KBM-7 (cell line): Measurements from ENCODE around the gene CSTPP1.
A peak's percentile ranks its signal among the peaks of the same experiment; 100 is the strongest.

Experiments
- DNase-seq: peaks from one replicate; pipeline ENCODE4 v3.0.0-alpha.2; 2015
- in situ Hi-C: fragments of 300-500 bp; cut with MboI; formaldehyde crosslinking; loops from 2 replicates; pipeline ENCODE4 v1.14.3; 2020; ENCODE audit warnings: low sequenced_read_pairs, low pct_unique_long_range_greater_than_20kb, mixed read lengths

The CSTPP1 gene

GRCh38 chr11:46936138-46937110 is at the start of gene CSTPP1:
Gene CSTPP1 (plus strand): TSS chr11:46936761. CDS start chr11:46936806, 45 bp downstream.
- DNase-seq: peak; percentile 88
- in situ Hi-C loops: no loop called here

- no peak for DNase-seq
- in situ Hi-C loops: loop anchor here (10.0 kb wide), 1 partner anchor 276 kb away; no protein-coding TSS in a partner anchor
Observed at GRCh38 chr11:46888636-46889035, 47.9 kb upstream of the CSTPP1 start.

GRCh38 chr11:46889251-46889650 is 47.3 kb upstream of the CSTPP1 start:
- DNase-seq: no peak
- in situ Hi-C loops: loop anchor here (10.0 kb wide), 1 partner anchor 276 kb away; no protein-coding TSS in a partner anchor

DNA sequence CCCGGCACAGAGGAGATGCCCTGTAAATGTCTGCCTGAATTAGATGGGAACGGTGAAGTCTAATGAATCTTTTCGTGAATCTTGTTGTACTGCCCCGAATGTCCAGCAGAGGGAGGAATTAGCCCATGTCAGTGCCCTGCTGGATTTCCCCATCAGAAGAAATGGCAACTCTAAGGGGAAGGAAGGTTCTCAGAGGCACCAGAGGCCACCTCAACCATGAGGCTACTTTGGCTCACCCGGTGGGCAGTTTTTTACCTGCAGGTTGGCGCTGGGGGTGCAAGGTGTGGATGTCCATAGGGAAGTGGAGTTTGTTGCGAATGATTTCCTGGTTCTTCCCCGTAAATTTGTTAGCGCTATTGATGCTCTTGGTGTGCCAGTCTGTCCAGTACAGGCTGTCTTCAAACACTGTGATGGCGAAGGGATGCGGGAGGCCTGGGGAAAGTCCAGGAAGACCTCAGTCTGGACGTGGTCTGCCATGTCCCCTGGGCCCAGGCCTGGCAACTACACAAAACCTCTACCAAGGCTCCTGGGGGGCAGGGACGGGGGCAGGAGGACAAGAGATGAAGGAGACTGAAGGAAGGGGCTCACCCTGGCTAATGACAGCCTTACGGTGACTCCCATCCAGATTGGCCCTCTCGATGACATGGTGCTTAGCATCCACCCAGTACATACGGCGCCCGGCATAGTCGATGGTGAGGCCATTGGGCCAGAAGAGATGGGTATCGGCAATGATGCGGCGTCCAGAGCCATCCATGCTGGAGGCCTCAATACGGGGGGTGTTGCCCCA is 46.7 kb upstream of the CSTPP1 start:
- in situ Hi-C loops: loop anchor here (10.0 kb wide), 1 partner anchor 275 kb away; no protein-coding TSS in a partner anchor
- peak; percentile 82 for DNase-seq

- in situ Hi-C loops: no loop called here
- DNase-seq: no peak
Observed at GRCh38 chr11:46890665-46891064, 45.9 kb upstream of the CSTPP1 start.

GRCh38 chr11:46892109-46892508 is 44.5 kb upstream of the CSTPP1 start:
- DNase-seq: no peak
- in situ Hi-C loops: no loop called here

DNA sequence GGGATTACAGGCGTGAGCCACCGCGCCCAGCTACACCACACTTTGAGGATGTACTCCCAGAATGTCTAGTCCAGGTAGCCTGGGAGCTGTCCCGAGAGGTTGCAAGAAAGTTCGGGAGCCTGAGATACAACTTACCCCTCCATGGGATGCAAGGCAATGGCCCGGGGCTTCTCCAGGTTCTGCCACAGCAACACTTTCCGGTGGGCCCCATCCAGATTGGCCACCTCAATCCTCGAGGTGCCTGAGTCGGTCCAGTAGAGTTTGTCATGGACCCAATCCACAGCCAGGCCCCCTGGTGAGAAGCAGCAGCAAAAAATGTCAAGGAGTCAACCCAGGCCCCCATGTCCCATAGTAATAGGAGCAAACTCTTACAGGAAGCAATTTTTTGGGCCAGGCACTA is 43.7 kb upstream of the CSTPP1 start:
- DNase-seq: no peak
- in situ Hi-C loops: no loop called here

GRCh38 chr11:46894506-46894905 is 42.1 kb upstream of the CSTPP1 start:
- no peak for DNase-seq
- in situ Hi-C loops: no loop called here

DNA sequence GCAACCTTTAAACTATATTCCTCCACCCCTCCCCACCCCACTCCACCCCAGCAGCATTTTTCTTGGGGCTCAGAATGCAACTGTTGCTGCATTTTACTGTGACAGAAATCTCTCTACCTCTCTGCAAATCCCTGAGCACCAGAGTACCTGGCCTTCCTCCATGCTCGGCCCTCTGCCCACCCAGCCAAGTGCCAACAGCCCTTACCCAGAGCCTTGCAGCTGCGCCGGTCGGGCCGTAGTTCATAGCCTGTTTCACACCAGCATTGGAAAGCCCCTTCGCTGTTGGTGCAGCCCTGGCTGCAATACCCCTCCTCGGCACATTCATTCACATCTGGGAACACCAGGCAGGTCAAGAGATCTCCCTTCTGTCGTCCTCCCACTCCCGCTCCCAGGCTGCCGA is 41.6 kb upstream of the CSTPP1 start:
- in situ Hi-C loops: no loop called here
- no peak for DNase-seq

DNA sequence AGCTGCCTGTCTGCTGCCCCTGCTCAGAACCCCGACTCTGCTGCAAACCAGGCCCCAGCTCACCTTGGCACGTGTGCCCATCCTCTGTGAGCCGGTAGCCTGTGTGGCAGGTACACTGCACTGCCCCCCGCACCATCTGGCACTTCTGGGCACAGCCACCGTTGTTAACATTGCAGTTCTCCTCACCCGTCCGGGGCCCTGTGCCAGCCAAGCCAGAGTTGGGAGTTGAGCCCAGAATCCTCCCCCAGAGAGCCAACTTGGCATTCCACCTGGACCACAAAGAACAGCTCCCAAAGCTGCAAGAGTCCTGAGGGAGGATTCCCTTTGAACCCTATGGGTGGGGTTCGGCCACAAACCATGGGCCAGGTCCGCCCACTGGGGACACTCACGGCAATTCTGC is 40.7 kb upstream of the CSTPP1 start:
- no peak for DNase-seq
- in situ Hi-C loops: no loop called here

DNA sequence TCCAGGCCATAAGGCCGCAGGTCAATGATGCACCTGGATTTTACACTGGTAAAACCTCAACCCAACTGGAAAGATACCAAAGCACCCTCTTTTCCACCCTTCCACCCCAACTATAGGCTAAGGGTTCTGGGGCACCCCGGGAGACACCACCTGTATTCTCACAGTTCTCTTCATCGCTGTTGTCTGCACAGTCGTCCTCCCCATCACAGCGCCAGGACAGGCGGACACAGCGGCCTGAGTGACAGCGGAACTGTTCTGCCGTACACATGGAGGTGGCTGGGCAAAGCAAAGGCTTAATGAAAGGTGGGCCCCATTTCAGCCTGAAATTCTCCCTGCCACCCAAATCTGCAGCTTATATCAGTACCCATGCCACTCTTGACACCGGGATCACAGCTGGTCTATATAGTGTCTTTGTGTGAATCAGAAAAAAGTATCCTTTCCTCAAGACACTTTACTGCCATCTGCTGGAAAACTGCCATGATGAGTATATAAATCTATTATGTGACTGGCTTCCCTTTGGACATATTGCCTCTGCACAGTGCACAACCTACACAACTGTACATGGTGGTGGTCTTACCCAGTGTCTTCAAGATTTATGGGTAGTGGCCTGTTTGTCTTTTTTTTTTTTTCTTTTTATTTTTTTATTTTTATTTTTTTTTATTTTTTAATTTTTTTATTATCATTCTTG is 39.7 kb upstream of the CSTPP1 start:
- in situ Hi-C loops: no loop called here
- DNase-seq: peak; percentile 68

DNA sequence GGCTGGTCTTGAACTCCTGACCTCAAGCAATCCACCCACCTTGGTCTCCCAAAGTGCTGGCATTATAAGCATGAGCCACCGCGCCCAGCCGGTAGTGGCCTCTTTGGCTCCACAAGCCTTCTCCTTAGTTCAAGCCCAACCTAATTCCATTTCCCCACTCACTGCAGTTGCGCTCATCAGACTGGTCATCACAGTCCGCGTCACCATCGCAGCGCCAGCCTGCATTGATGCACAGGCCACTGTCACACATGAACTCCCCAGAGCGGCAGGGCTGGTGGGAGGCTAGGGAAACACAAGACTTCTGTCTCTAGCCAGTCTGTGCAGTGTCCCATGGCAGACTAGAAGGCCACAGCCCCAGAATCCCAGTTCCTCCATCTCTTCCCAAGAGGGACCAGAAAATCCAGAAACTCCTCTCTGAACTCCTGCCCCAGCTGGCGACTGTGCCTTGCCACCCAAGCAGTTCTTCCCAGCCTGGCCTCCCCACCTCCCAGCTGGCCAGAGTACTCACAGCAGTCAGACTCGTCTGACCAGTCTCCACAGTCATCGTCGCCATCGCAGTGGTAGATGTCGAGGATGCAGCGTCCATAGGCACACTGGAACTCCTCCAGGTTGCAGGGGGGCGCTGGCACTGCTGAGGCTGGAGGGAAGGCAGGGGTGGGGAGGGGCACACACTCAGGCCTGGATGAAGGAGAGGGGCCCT is 38.0 kb upstream of the CSTPP1 start:
- in situ Hi-C loops: no loop called here
- DNase-seq: no peak

DNA sequence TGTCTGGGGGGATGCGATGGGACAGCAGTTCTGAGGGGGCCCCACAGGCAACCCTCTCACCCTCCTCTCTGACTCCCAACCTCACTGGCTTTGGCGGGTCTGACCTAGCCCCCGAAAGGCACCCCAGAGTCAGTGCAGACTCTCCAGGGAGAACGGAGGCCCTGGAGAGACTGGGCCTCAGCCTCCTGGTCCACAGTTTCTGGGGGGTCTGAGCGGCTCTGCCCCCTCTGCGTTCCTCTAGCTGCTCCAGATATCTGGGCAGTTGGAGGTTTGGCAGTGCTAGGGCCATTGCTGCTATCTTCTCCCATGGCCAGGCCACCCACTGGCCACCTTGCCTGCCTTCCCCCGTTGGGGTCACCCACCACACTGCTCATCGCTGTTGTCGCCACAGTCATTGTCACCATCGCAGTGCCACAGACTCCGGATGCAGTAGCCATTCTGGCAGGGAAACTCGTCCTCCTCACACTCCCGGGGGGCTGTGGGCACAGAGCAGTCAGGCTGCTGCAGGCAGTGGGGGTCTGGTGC is 37.0 kb upstream of the CSTPP1 start:
- in situ Hi-C loops: no loop called here
- DNase-seq: no peak

GRCh38 chr11:46900091-46900746 is 36.3 kb upstream of the CSTPP1 start:
- in situ Hi-C loops: no loop called here
- no peak for DNase-seq

DNA sequence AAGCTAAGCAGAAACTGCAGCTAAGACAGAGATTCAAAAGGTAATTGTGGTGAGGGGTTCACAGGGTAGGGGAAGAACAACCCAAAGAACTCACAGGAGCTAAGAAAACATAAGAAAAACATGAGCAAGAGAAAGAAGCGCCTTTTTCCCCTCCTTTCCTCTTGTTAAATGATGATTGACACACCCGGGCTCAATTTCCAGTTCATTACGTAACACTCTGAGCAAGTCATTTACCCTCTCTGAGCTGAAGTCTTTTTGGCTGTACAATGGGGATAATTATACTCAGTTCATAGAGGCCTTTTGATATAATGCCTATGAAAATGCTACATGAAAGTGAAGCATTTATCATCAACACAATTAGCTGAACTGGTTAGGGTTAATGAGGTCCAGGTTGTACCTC is 35.4 kb upstream of the CSTPP1 start:
- no peak for DNase-seq
- in situ Hi-C loops: no loop called here

GRCh38 chr11:46902694-46903093 is 33.9 kb upstream of the CSTPP1 start:
- no peak for DNase-seq
- in situ Hi-C loops: no loop called here

DNA sequence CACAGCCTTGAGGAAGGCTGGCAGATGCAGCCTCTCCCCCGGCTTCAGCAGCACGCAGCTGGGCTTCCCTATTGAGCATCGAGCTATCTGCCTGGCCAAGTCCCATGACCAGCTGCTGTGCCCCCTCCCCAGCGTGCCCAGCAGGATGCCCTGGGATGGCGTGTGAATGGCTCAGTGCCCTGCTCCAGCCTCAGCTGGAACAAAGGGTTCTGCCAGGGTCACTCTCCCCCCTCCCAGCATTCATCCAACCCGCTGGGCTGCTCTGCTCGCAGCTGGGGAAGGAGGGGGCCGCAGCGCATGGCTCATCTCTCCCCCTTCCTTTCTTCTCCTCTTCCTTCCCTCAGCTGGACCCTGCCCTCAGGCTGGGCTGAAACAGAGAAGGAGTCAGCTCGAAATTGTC is 32.7 kb upstream of the CSTPP1 start:
- in situ Hi-C loops: no loop called here
- DNase-seq: peak; percentile 13

DNA sequence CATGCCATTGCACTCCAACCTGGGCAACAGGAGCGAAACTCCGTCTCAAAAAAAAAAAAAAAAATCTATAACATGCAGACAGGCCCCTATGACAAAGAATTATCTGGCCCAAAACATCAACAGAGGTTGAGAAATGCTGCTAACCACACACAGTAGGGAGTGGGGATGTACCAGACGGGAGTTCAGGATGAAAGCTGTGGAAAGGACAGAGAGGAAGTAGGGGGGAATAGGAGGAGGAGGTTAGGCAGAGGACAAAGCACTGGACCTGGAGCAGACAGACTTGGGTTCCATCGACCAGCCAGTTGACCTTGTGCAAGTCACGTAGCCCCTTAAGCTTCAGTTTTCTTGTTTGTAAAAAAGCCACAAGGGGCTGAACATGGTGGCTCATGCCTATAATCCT is 30.8 kb upstream of the CSTPP1 start:
- DNase-seq: peak; percentile 15
- in situ Hi-C loops: no loop called here
